ENCODE results near the gene DCBLD1. TPM values are rescaled to one million over a fixed set of nuclear protein-coding genes. Genes with fewer than 3 reads are reported as not detected.

DCBLD1 gene
- total RNA-seq, 1 experiment from 2014 or later: 1.5 TPM

DNA sequence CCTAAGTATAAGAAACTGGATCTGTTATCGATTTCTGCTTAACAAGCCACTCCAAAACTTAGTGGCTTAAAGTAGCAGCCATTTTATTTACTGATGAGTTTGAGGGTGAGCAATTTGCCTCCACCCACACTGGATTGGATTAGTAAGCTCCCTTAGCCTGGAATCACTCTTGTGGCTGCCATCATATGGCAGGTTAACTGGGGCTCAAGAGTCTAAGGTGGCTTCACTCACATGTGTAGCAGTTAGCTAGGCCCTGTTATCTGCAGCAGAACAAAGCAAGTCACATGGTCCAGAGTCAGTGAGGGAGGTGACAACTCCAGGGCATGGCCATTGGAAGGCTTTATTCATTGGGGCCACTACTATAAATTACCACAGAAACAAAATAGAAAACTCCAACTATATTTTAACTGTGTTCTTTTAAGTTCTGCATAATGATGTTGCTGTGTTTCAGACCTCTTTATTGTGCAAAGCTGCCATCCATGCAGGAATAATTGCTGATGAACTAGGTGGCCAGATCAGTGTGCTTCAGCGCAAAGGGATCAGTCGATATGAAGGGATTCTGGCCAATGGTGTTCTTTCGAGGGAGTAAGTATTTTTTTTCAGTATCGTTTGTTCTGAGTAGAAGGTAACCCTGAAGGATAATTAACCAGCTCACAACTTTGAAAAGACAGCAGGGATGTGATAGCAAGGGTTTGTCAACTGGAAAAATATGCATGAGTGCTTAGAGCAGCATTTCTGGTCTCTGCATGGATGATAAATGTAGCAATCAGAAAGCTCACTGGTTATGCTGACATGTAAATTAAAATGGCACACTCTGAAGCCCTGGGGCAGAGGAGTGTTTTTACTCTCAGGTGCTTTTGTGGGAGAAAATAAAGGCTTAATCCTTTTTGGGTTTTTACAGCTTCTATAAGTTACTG, 49.6 kb downstream of the DCBLD1 start:
- intact Hi-C loops (cut with micrococcal nuclease; ENCODE audit: unreplicated experiment): no loop called here
- H3K36me3 ChIP-seq (ENCODE audit: insufficient read depth, low read length, poor library complexity, severe bottlenecking): no peaks in the 10 kb centered on the region
- CTCF ChIA-PET: interaction anchor here (0.5 kb wide), 1 partner anchor 1590 kb away, joined by 4 read pairs; no protein-coding TSS in a partner anchor

DNA sequence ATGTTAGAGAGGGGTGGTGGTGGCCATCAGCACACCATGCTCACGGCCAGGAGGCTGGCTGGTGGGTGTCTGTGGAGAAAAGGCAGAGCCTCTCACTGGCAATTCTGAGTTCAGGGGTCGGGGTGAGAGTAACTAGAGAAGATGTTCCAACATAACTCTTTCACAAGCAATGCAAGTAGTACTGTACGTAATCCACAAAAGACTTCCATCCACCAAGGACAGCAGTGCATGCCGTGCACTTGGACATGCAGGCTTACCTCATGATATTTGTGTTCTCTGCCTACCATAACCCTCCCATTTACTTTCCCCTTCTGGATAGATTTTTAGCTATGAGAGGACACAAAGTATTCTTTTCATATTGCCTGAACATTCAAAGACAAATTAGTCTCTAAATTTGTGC, 51.3 kb downstream of the DCBLD1 start:
- no peak for TF ChIP-seq EZH2 (IDR thresholded peaks at IDR 0.05; ENCODE audit: borderline replicate concordance, low read depth, low read length, poor library complexity, severe bottlenecking)
- POLR2A ChIA-PET (ENCODE audit: low non-redundant PET): no interaction called here
- Histone ChIP-seq H3K27ac (ENCODE audit: low read depth, low read length, poor library complexity, severe bottlenecking) (no peak overlapping the region), H3K4me1 (ENCODE audit: insufficient read depth, low read length, poor library complexity, severe bottlenecking) (peaks cover 3% of the 10 kb centered on the region), H3K27me3 (replicated peaks; ENCODE audit: insufficient read depth, low read depth, low read length, poor library complexity) (no peaks in the 10 kb centered on the region), H3K9me3 (ENCODE audit: low read depth, low read length, poor library complexity, severe bottlenecking) (no peaks in the 10 kb centered on the region), H3K36me3 (ENCODE audit: insufficient read depth, low read length, poor library complexity, severe bottlenecking) (no peaks in the 10 kb centered on the region), H3K4me3 (ENCODE audit: low read depth, low read length, poor library complexity, severe bottlenecking) (no peak overlapping the region)
- intact Hi-C loops (cut with micrococcal nuclease; ENCODE audit: unreplicated experiment): no loop called here
- DNase-seq (ENCODE audit: low spot score): no peak
- BruUV-seq (replicated peaks): no TSS peak
- CTCF ChIA-PET: no interaction called here

More for the DNA sequence above, 49.6 kb downstream of the DCBLD1 start:
- BruUV-seq (replicated peaks): no TSS peak
- Histone ChIP-seq H3K27me3 (replicated peaks; ENCODE audit: insufficient read depth, low read depth, low read length, poor library complexity) (no peaks in the 10 kb centered on the region), H3K27ac (ENCODE audit: low read depth, low read length, poor library complexity, severe bottlenecking) (no peak overlapping the region), H3K4me1 (ENCODE audit: insufficient read depth, low read length, poor library complexity, severe bottlenecking) (peaks cover 3% of the 10 kb centered on the region), H3K9me3 (ENCODE audit: low read depth, low read length, poor library complexity, severe bottlenecking) (no peaks in the 10 kb centered on the region), H3K4me3 (ENCODE audit: low read depth, low read length, poor library complexity, severe bottlenecking) (no peak overlapping the region)
- TF ChIP-seq EZH2 (IDR thresholded peaks at IDR 0.05; ENCODE audit: borderline replicate concordance, low read depth, low read length, poor library complexity, severe bottlenecking): no peak
- TF ChIP-seq, protein P1, sequence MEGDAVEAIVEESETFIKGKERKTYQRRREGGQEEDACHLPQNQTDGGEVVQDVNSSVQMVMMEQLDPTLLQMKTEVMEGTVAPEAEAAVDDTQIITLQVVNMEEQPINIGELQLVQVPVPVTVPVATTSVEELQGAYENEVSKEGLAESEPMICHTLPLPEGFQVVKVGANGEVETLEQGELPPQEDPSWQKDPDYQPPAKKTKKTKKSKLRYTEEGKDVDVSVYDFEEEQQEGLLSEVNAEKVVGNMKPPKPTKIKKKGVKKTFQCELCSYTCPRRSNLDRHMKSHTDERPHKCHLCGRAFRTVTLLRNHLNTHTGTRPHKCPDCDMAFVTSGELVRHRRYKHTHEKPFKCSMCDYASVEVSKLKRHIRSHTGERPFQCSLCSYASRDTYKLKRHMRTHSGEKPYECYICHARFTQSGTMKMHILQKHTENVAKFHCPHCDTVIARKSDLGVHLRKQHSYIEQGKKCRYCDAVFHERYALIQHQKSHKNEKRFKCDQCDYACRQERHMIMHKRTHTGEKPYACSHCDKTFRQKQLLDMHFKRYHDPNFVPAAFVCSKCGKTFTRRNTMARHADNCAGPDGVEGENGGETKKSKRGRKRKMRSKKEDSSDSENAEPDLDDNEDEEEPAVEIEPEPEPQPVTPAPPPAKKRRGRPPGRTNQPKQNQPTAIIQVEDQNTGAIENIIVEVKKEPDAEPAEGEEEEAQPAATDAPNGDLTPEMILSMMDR (conservative IDR thresholded peaks at IDR 0.05; ENCODE audit: low read depth, low read length): no peak
- peak; percentile 16 for DNase-seq (ENCODE audit: low spot score)
- POLR2A ChIA-PET (ENCODE audit: low non-redundant PET): interaction anchor here (0.5 kb wide), 1 partner anchor 32 kb away, joined by 4 read pairs; no protein-coding TSS in a partner anchor

DNA sequence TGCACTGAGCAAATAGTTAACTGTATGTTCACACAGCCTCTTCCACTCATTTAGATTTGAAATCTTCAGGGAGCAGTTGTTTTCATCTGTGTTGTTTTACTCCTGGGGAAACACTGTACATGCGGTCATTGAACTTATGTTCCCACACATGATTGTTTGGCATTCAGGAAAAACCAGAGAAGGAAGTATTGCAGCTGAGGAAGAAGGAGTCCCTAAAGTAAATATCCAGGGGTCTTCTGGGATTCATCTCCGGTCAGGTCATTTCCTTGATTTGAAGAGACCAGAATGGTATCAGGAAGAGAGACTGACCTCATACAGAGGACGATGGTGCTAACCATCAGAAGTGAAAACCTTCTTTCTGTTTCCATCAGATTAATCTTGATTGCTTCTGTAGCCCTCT, 52.5 kb downstream of the DCBLD1 start:
- Histone ChIP-seq H3K27me3 (replicated peaks; ENCODE audit: insufficient read depth, low read depth, low read length, poor library complexity) (no peaks in the 10 kb centered on the region), H3K27ac (ENCODE audit: low read depth, low read length, poor library complexity, severe bottlenecking) (no peak overlapping the region), H3K4me1 (ENCODE audit: insufficient read depth, low read length, poor library complexity, severe bottlenecking) (peaks cover 3% of the 10 kb centered on the region), H3K36me3 (ENCODE audit: insufficient read depth, low read length, poor library complexity, severe bottlenecking) (no peaks in the 10 kb centered on the region), H3K9me3 (ENCODE audit: low read depth, low read length, poor library complexity, severe bottlenecking) (no peaks in the 10 kb centered on the region), H3K4me3 (ENCODE audit: low read depth, low read length, poor library complexity, severe bottlenecking) (no peak overlapping the region)
- no peak for DNase-seq (ENCODE audit: low spot score)
- TF ChIP-seq EZH2 (IDR thresholded peaks at IDR 0.05; ENCODE audit: borderline replicate concordance, low read depth, low read length, poor library complexity, severe bottlenecking): no peak
- TF ChIP-seq, protein P1 (conservative IDR thresholded peaks at IDR 0.05; ENCODE audit: low read depth, low read length): no peak
- CTCF ChIA-PET: no interaction called here
- intact Hi-C loops (cut with micrococcal nuclease; ENCODE audit: unreplicated experiment): no loop called here
- BruUV-seq (replicated peaks): no TSS peak
- POLR2A ChIA-PET (ENCODE audit: low non-redundant PET): no interaction called here

All from A673 (cell line).